Effector CD4-positive, alpha-beta T cell (primary cell): ENCODE data around the gene APH1B.
"Not testable (repeated sequence)": the region's sequence is repeated elsewhere in the genome, so short reads cannot be mapped to it uniquely, and the experiment has no call there.

ENCODE experiments used
- DNase-seq: peaks from one replicate; pipeline ENCODE4 v3.0.0-alpha.2; 2020

Gene APH1B

DNA sequence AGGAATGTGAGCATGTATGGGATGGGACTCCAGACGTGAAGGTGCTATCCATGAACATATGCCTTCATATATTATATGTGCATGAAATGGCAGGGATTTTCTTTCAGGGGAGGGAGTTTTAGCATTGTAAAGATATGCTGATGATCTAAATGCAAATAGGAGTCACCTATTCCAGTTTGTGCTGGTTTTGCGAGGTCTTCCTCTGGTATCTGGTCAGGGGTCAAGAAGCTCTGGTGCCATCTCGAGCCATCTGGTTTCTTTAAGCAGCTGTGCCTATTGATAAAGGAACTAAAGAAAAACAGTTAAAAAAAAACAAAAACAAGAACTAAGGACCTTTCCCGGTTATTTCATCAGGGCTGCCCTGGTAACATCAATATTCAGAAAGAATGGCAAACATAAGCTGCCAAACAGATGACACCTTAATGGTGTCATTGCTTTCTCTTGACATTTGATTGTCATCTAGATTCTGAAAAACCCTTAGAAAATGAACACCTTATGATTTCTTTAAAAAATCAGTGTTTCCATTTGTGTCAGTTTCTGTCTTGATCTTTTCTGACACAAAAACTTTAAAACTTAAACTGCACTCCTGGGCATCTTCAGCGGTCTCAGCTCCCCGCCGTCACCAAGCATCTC, 22.7 kb downstream of the APH1B start:
- DNase-seq = no peak

GRCh38 chr15:63301088-63301487, 23.7 kb downstream of the APH1B start:
- no peak for DNase-seq

DNA sequence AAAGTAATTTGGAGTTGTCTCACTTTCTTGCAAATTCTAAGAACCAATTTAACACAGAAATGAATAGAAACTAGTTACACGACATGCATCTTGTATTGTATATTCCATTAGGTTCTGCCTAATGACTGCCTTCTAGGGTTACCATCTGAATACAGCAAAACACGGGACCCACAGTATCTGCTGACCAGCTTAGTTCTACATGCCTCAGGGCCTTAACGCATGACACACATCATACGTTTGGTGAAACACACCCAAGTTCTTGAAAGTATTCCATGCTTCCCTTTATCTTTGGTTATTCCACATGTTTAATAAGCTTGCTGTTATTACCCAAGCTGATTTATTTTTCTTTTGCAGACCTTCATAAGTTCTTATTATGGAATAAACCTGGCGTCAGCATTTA, 27.9 kb downstream of the APH1B start:
- no peak for DNase-seq

DNA sequence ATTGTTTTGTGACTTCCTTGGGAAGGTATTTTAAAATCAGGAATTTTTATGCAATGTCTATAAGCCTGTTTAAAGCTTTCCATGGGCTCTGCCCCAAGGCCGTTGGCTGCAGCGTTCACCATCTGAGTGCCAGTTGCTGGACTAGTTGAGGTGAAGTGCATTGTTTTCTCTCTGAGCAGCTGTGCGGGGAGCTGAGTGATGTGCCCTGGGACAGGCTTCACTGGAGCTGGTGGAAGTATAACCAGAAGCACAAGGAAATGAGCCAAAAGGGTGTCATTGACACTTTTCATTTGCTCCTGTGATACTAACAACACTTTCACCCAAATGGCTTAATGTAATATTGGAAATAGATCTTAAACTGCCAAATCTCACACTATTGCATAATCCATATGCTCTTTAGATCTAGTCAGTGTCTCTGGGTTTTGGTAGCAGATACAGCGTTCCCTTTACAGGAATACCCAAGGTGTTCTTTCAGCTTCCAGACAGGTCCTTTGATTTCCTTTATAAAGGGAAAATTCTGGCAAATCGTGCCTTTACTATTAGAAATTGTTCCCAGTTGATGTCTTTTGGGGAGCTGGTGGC, 29.2 kb downstream of the APH1B start:
- DNase-seq = no peak

DNA sequence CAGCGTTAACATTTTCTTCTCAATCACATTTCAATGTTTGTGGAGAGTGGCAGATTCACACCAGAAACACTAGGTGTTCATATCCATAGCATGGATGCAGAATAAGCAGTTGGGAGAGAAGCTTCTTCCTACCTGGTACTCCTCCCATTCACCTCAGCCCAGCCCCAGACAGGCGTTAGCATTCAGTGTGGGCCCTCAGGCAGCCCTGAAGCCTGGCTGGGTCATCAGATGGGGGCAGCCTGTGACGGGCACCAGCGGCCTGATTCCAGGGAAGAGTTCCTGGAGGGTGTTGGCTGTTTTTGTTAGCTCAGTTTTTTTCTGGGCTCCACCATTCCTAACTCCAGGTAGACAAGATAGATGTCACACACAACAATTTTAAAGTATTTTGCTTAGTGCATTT, 31.1 kb downstream of the APH1B start:
- no peak for DNase-seq

DNA sequence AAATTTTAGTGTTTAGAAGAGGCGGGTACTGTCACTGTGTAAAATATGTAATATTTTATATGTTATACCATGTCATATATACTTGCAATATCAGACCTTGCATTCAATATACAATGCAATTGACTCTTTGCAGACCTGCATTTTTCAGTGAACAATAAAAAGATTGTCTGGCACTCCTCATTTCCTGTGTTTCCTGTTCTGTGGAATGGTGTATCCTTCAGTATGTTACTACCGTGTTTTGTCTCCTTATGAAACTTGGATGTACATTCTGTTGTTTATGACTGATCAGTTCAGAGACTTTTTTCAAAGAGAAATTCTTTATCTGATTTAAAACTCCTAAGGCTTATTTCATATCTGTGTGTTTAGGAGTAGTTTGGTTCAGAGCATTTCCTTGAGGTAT, 31.5 kb downstream of the APH1B start:
- DNase-seq = no peak

DNA sequence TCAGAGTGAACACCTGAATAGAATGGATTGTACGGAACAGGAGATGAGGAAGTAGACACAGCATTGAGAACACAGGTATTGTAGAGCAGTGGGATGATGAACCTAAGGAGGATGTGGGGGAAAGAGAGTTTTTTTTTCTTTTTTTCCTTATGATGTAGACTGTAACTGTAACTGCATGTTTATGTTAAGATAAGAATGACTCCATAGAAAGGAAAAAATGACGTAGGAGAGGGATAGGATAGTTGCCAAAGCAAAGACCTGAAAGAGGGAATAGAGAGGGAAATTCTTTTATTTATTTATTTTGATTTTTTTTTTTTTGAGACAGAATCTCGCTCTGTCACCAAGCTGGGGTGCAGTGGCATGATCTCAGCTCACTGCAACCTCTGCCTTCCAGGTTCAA, 33.2 kb downstream of the APH1B start:
- no peak for DNase-seq

GRCh38 chr15:63312286-63312685, 34.9 kb downstream of the APH1B start:
- no peak for DNase-seq

DNA sequence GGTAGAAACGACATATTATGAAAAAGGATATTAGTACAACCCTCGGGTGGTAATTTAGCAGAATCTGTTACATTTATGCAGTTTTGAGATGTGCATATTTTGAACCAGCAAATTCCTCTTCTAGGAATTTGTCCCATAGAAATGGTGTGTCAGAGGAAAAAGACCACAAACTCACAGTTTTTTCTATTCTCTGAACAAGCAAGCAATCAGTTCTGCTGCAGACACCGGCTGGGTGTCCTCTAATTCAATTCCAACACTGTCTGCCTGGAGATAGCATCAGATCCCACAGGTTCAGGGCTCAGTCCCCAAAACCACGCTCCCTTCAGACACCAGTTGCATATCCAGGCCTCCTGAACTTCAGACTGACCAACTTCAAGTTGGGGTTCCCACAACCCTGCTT, 36.4 kb downstream of the APH1B start:
- DNase-seq = no peak

DNA sequence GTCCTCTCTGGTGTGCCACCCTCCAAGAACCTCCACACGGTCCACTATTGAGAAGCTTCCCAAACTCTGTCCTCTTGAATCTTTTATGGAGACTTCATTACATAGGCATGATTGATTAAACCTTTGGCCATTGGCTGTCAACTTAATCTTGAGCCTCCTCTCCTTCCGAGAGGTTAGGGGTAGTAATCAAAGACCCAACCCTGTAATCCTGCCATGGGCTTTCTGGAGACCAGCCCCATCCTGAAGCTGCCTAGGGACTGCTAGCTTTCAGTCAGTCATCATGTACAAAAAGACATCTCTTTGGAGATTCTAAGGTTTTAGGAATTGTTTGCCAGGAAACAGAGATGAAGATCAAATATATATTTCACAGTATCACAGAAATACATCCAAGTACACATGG, 37.0 kb downstream of the APH1B start:
- no peak for DNase-seq

- DNase-seq = no peak
These were observed 40.9 kb downstream of the APH1B start for GRCh38 chr15:63318344-63318743.

- DNase-seq = no peak
These were observed 41.7 kb downstream of the APH1B start for GRCh38 chr15:63319065-63319464.

DNA sequence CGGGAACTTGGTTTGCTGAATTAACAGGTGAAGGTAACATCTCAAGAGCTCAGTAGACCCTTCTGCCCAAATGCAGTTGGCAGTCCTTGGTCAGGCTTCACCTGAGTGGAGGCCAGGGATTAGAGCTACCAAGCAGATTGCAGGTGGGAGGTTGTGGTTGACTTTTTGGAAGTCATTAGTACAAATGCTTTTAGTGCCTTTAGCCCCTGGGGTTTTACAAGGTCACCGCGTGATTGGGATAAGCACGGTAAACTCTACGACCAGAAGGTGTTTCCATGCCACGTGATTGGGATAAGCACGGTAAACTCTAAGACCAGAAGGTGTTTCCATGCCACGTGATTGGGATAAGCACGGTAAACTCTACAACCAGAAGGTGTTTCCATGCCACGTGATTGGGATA, 43.0 kb downstream of the APH1B start:
- not testable (repeated sequence) for DNase-seq

DNA sequence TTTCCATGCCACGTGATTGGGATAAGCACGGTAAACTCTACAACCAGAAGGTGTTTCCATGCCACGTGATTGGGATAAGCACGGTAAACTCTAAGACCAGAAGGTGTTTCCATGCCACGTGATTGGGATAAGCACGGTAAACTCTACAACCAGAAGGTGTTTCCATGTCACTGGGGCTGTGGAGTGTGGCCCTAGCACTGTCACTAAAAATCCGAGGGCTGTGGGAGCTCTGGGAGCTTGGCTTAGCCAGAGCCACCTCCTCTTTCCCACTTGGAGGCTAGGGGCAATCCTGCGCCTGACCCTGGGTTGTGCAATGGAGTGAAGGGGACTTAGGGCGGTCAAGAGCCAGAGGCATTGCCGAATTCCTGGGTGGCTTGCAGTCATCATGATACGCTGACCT, 43.6 kb downstream of the APH1B start:
- not testable (repeated sequence) for DNase-seq

GRCh38 chr15:63321462-63321861, 44.1 kb downstream of the APH1B start:
- DNase-seq = no peak

GRCh38 chr15:63322541-63322940, 45.1 kb downstream of the APH1B start:
- DNase-seq = no peak

DNA sequence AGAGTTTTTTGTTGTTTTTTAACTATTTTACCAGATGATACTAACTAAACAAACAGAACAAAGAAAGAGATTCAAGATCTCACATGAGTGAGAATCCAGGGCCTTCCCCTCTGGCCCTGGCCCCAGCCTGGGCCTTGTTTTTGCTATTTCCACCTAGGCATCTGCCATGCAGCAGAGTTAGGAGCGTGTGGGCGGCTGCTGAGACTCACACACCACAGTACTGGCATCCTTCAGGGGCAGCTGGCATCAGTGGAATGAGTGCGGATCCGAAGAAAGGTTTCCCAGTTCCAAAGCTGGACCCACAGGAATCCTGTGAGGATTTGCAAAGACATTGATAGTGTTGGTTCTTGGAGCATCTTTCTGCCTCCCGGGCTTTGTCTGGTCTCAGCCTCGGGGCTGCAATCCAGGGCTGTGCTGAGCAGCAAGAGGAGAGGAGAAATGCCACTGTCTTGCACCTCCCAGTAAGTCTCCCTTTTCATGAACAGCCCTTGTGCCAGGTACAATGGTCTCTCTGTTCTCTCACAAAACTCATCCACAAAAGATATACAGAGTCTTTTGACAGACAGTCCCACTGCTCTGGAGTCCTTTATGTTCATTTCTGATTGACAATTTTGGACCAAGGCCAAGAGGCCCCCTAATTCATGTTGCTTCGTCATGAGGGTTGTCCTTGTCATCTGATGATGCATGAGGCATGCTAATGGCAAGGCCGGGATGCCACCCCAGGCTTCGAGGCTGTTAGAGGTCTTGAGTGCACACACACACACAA, 46.6 kb downstream of the APH1B start:
- no peak for DNase-seq

DNA sequence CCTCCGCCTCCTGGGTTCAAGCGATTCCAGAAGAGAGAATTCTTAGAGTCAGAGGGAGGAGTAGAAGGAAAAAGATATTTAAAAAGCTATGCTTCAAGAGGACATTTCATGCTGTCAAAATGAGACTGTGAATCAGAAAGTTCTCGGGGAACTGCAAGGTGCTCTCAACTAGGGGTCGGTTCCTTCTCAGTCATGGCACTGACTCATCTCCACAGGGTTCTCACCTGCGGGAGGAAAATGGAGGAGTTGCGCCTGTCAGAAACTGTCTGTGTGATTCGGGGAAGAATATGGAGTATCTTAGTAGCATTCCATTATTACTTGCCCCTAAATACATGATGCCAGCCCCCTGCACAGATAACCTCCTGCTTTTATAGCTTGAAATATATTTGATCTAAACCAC, 47.4 kb downstream of the APH1B start:
- DNase-seq = no peak

DNA sequence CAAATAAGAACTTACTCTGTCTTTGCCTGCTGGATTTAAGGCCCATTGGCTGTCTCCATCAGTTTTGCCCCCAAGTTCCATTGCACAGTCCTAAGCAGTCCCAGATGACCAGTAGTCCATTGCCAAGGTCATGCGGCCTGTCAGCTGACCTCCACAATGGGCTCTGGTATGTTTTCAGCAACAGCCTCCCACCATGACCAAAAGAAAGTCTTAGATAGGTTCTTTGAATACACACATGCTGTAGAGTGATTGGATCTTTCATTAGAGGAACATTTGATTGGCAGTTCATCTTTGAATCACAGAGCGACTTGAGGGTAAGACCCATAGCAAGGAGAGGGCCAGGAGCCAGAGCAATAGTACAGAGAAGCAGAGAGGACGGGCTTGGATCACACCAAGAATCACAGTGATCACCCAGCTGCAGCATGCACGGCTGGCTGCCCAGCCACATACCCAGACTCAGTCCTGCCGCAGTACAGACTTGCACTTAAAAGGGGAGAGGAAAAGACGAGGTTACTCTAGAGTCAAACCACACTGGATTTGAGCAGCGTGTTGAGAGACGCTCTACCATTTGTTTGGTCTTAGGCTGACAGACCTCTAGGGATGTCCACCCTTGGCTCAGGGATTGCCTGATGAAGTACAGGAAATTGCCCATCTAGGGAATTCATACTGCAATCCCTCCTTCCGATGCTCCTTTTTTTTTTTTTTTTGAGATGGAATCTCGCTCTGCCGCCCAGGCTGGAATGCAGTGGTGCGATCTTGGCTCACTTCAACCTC, 50.4 kb downstream of the APH1B start:
- DNase-seq = no peak

DNA sequence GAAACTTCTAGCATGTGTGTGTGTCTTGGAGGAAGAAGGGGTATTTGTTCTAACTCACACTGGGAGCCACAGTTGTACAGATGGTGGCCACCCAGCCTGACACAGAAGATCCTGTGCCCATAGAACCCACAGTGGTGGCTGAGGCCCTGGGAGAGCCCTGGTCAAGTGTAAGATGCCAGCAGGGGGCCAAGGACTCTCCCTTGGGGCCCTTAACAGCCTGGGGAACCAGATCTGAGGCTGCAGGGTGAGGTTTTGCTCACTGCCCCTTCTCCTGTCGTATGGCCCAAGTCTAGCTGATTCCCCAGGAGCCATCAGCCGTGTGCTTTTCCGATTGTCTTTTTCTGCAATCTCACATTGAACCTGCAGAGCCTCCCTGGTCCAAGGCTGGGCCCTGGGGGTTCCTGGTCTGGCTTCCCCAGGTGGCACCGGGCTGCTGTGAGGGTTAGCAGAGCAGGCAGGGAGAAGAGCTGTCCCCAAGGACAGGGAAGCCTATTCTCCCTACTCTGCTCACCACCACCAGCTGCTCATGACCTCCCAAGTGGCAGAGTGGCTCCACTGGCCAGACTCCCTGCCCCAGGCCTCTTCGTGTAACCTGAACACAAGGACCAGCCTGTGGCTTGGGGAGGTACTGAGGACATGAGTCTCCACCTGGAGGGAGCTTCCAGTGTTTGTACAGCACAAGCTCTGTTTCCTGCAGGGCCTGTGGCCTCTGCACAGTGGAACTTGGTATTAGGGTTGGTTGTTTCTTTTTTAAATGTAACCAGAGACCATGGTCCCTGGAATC, 52.4 kb downstream of the APH1B start:
- no peak for DNase-seq

DNA sequence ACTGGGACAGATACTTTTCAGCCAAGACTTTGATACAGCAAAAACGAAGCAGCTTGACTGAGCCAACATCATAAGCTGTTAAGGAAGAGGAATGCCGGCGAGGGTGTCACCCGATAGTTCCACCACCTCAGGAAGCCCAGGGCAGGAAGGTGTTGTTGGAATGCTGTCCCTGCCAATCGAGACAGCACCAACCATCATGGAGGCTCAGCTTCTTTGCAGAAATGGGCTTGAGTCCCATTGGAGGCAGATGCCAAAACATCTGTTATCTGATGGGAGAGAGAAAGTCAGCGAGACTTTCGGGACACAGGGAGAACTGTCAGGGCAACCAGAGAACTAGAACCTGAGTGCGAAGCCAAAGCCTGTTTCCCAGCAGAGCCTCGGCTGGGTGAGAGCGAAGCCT, 53.5 kb downstream of the APH1B start:
- no peak for DNase-seq

GRCh38 chr15:63331456-63331855, 54.1 kb downstream of the APH1B start:
- no peak for DNase-seq
